ENCODE results near the gene KIF26B.

GRCh38 chr1:245582026-245582425, 427.2 kb downstream of the KIF26B start:
- no peak for TF ChIP-seq CTCF (IDR thresholded peaks at IDR 0.05)
- no peak for TF ChIP-seq POLR2A (IDR thresholded peaks at IDR 0.05)

Data from stomach (tissue), 4 donors.